ENCODE data around the gene TRIM24. TPM values are rescaled to one million over a fixed set of nuclear protein-coding genes. Genes with fewer than 3 reads are reported as not detected.
"Not testable (repeated sequence)": the region's sequence is repeated elsewhere in the genome, so short reads cannot be mapped to it uniquely, and the experiment has no call there.

TRIM24 gene
- polyA plus RNA-seq, 3 donors, result 3.5 to 8.9 (median 6.0) TPM

- peaks cover 100% of the 10 kb centered on the region for H3K79me2 ChIP-seq (ENCODE audit: insufficient read depth, low read length)
Measured at GRCh38 chr7:138495485-138495884, 35.4 kb downstream of the TRIM24 start.

GRCh38 chr7:138499340-138499739, 39.3 kb downstream of the TRIM24 start:
- no peaks in the 10 kb centered on the region for H3K9me3 ChIP-seq (replicated peaks in 1 of 2; ENCODE audit: control insufficient read depth in 1 of 2, insufficient read depth in 1 of 2, low read length in 2 of 2)
- H4K20me1 ChIP-seq (ENCODE audit: insufficient read depth, low read length), result peaks cover 93% of the 10 kb centered on the region
- Mint-ChIP-seq H3K4me1 (peaks cover 8% of the 10 kb centered on the region), H3K27me3 (ENCODE audit: low read depth in 3 of 3) (peaks cover 0 to 2% (median 0%) of the 10 kb centered on the region in 3 donors), H3K4me3 (no peak overlapping the region), H3K36me3 (peaks cover 13 to 26% of the 10 kb centered on the region in 2 donors), H3K9me3 (peaks cover 0 to 3% (median 0%) of the 10 kb centered on the region in 7 donors), H3K27ac (peak overlapping the region in 3 of 7 donors; percentile 34 to 62 (median 35))
- 100% methylated on average over 2 of the region's 3 CpGs for WGBS (ENCODE audit: insufficient coverage)
- H3K27me3 ChIP-seq (ENCODE audit: control insufficient read depth in 2 of 2, insufficient read depth in 2 of 2, low read length in 2 of 2), result no peaks in the 10 kb centered on the region
- H3K36me3 ChIP-seq (replicated peaks in 1 of 2; ENCODE audit: control insufficient read depth in 1 of 2, insufficient read depth in 2 of 2, low read length in 2 of 2), result peaks cover 0 to 7% of the 10 kb centered on the region in 2 donors
- no peak overlapping the region for H3K27ac ChIP-seq (ENCODE audit: low read depth in 1 of 2, low read length in 2 of 2)
- no peak overlapping the region for H3K4me3 ChIP-seq (replicated peaks in 1 of 3; ENCODE audit: low read depth in 2 of 3, low read length in 3 of 3)
- intact Hi-C loops (cut with micrococcal nuclease), result no loop called here
- TF ChIP-seq CTCF (IDR thresholded peaks at IDR 0.05), result no peak
- no peak overlapping the region for H3K9ac ChIP-seq (ENCODE audit: insufficient read depth, low read length, poor library complexity, severe bottlenecking)
- H3K4me1 ChIP-seq (ENCODE audit: control insufficient read depth in 1 of 2, insufficient read depth in 2 of 2, low read length in 2 of 2), result no peaks in the 10 kb centered on the region
- no peak overlapping the region for H3K4me2 ChIP-seq (replicated peaks; ENCODE audit: extremely low read depth, low read length, poor library complexity, severe bottlenecking)
- no peak overlapping the region for H2AFZ ChIP-seq (ENCODE audit: insufficient read depth, low read depth, low read length, poor library complexity, severe bottlenecking)
- no peak for DNase-seq
- H3K79me2 ChIP-seq (ENCODE audit: insufficient read depth, low read length), result peaks cover 100% of the 10 kb centered on the region

More at GRCh38 chr7:138495485-138495884, 35.4 kb downstream of the TRIM24 start:
- H3K4me1 ChIP-seq (ENCODE audit: control insufficient read depth in 1 of 2, insufficient read depth in 2 of 2, low read length in 2 of 2), result peaks cover 2 to 14% of the 10 kb centered on the region in 2 donors
- H3K9ac ChIP-seq (ENCODE audit: insufficient read depth, low read length, poor library complexity, severe bottlenecking), result no peak overlapping the region
- no peak overlapping the region for H3K4me2 ChIP-seq (replicated peaks; ENCODE audit: extremely low read depth, low read length, poor library complexity, severe bottlenecking)
- H3K27ac ChIP-seq (ENCODE audit: low read depth in 1 of 2, low read length in 2 of 2), result peak overlapping the region in 1 of 2 donors; percentile 21
- H2AFZ ChIP-seq (ENCODE audit: insufficient read depth, low read depth, low read length, poor library complexity, severe bottlenecking), result no peak overlapping the region
- DNase-seq, result no peak
- no peaks in the 10 kb centered on the region for H3K27me3 ChIP-seq (ENCODE audit: control insufficient read depth in 2 of 2, insufficient read depth in 2 of 2, low read length in 2 of 2)
- Mint-ChIP-seq H3K27me3 (ENCODE audit: low read depth in 3 of 3) (peaks cover 0 to 2% (median 0%) of the 10 kb centered on the region in 3 donors), H3K4me1 (peaks cover 19% of the 10 kb centered on the region), H3K27ac (peak overlapping the region in 2 of 7 donors; percentile 46 to 77), H3K9me3 (peaks cover 0 to 3% (median 0%) of the 10 kb centered on the region in 7 donors), H3K36me3 (peaks cover 16 to 26% of the 10 kb centered on the region in 2 donors), H3K4me3 (no peak overlapping the region)
- WGBS (ENCODE audit: insufficient coverage), result no CpG with 5 or more reads among the region's 1 CpG
- H3K4me3 ChIP-seq (replicated peaks in 1 of 3; ENCODE audit: low read depth in 2 of 3, low read length in 3 of 3), result no peak overlapping the region
- H3K9me3 ChIP-seq (replicated peaks in 1 of 2; ENCODE audit: control insufficient read depth in 1 of 2, insufficient read depth in 1 of 2, low read length in 2 of 2), result no peaks in the 10 kb centered on the region
- intact Hi-C loops (cut with micrococcal nuclease), result no loop called here
- peaks cover 0 to 4% of the 10 kb centered on the region in 2 donors for H3K36me3 ChIP-seq (replicated peaks in 1 of 2; ENCODE audit: control insufficient read depth in 1 of 2, insufficient read depth in 2 of 2, low read length in 2 of 2)
- H4K20me1 ChIP-seq (ENCODE audit: insufficient read depth, low read length), result peaks cover 97% of the 10 kb centered on the region
- TF ChIP-seq CTCF (IDR thresholded peaks at IDR 0.05), result no peak

GRCh38 chr7:138500303-138500702, 40.2 kb downstream of the TRIM24 start:
- Histone ChIP-seq H3K79me2 (ENCODE audit: insufficient read depth, low read length) (peaks cover 100% of the 10 kb centered on the region), H3K36me3 (replicated peaks in 1 of 2; ENCODE audit: control insufficient read depth in 1 of 2, insufficient read depth in 2 of 2, low read length in 2 of 2) (peaks cover 3 to 16% of the 10 kb centered on the region in 2 donors), H4K20me1 (ENCODE audit: insufficient read depth, low read length) (peaks cover 84% of the 10 kb centered on the region)
- Mint-ChIP-seq H3K27ac (peak overlapping the region in 1 of 7 donors; percentile 31), H3K36me3 (peaks cover 19 to 36% of the 10 kb centered on the region in 2 donors)
- 100% methylated on average over 1 of the region's 2 CpGs for WGBS (ENCODE audit: insufficient coverage)
- H3K27me3 ChIP-seq (ENCODE audit: control insufficient read depth in 2 of 2, insufficient read depth in 2 of 2, low read length in 2 of 2); intact Hi-C loops (cut with micrococcal nuclease); H3K4me2 ChIP-seq (replicated peaks; ENCODE audit: extremely low read depth, low read length, poor library complexity, severe bottlenecking); H2AFZ ChIP-seq (ENCODE audit: insufficient read depth, low read depth, low read length, poor library complexity, severe bottlenecking); H3K9me3 Mint-ChIP-seq; H3K27me3 Mint-ChIP-seq (ENCODE audit: low read depth in 3 of 3); H3K4me1 Mint-ChIP-seq; H3K4me1 ChIP-seq (ENCODE audit: control insufficient read depth in 1 of 2, insufficient read depth in 2 of 2, low read length in 2 of 2); H3K4me3 Mint-ChIP-seq; H3K4me3 ChIP-seq (replicated peaks in 1 of 3; ENCODE audit: low read depth in 2 of 3, low read length in 3 of 3); H3K9me3 ChIP-seq (replicated peaks in 1 of 2; ENCODE audit: control insufficient read depth in 1 of 2, insufficient read depth in 1 of 2, low read length in 2 of 2); DNase-seq; H3K9ac ChIP-seq (ENCODE audit: insufficient read depth, low read length, poor library complexity, severe bottlenecking); H3K27ac ChIP-seq (ENCODE audit: low read depth in 1 of 2, low read length in 2 of 2): not testable (repeated sequence)

Measured in CD14-positive monocyte (primary cell).